RWPE1 (cell line): ENCODE measurements around the gene PSMG3.

Experiments used
- CTCF ChIA-PET: fragments of 350-600 bp; sonication (Branson Sonifier 250); formaldehyde crosslinking; extraction: SDS; loops from one replicate; lab custom pipeline; 2021; lab: Yijun Ruan, JAX
- POLR2A ChIA-PET: fragments of 400-600 bp; formaldehyde crosslinking; extraction: SDS; loops from one replicate; lab custom pipeline; 2020; ENCODE audit warnings: antibody characterized with exemption; ENCODE audit not compliant: low non-redundant PET; lab: Yijun Ruan, JAX
- DNase-seq: peaks from one replicate; pipeline ENCODE4 v3.0.0; 2012; ENCODE audit warnings: low spot score
- H3K27ac ChIP-seq: fragments of 450-650 bp; 2 replicates; pipeline ENCODE4 v1.5.1; 2017
- CTCF ChIP-seq: fragments of 450-650 bp; conservative IDR thresholded peaks from 2 replicates; pipeline ENCODE4 v1.5.1; 2017; ENCODE audit warnings: low read depth, mild to moderate bottlenecking

The PSMG3 gene

GRCh38 chr7:1610013-1610677 lies 40.3 kb upstream of the PSMG3 start:
- no peak for DNase-seq
- H3K27ac ChIP-seq: no peak overlapping the region
- no peak for TF ChIP-seq CTCF
- CTCF ChIA-PET: no interaction called here
- POLR2A ChIA-PET: no interaction called here

- CTCF ChIA-PET: no interaction called here
- no peak for TF ChIP-seq CTCF
These were observed 39.2 kb upstream of the PSMG3 start for GRCh38 chr7:1609023-1609422.

GRCh38 chr7:1608318-1608717 lies 38.5 kb upstream of the PSMG3 start:
- ChIA-PET POLR2A (no interaction called here), CTCF (no interaction called here)
- no peak for TF ChIP-seq CTCF
- H3K27ac ChIP-seq: no peak overlapping the region
- DNase-seq: no peak

More at GRCh38 chr7:1609023-1609422, 39.2 kb upstream of the PSMG3 start:
- H3K27ac ChIP-seq: no peak overlapping the region
- POLR2A ChIA-PET: no interaction called here
- no peak for DNase-seq

DNA sequence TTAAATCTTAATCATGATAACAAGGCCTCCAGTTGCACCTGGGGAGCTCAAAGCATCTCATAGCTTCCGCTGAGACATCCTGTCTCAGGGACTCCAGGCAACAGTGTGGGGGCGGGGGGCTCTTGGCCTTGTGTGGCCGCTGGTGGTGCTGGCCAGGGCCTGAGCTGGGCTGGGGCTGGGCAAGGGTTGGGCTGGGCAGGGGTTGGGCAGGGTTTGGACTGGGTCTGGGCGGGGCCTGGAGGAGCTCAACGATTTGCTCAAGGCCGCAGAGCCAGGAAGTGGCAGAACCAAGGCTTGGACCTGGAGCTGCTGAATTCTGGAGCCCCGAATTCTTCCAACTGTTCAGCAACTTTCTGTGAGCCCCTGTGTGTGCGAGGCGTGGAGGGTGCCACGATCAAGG lies 37.9 kb upstream of the PSMG3 start:
- no peak overlapping the region for H3K27ac ChIP-seq
- TF ChIP-seq CTCF: no peak
- ChIA-PET CTCF (no interaction called here), POLR2A (no interaction called here)
- DNase-seq: no peak

GRCh38 chr7:1607001-1607400 lies 37.2 kb upstream of the PSMG3 start:
- no peak overlapping the region for H3K27ac ChIP-seq
- no peak for TF ChIP-seq CTCF
- DNase-seq: no peak
- CTCF ChIA-PET: no interaction called here
- POLR2A ChIA-PET: no interaction called here

- CTCF ChIA-PET: interaction anchor here (0.6 kb wide), 1 partner anchor 57 kb away, joined by 5 read pairs; no protein-coding TSS in a partner anchor
- POLR2A ChIA-PET: no interaction called here
- TF ChIP-seq CTCF: no peak
- no peak for DNase-seq
- H3K27ac ChIP-seq: no peak overlapping the region
These were observed 34.6 kb upstream of the PSMG3 start for GRCh38 chr7:1604383-1604782.
